GM12865 (cell line): ENCODE results near the gene PCBP3.

Source experiments
- DNase-seq: peaks from one replicate; pipeline ENCODE4 v3.0.0; 2010; ENCODE audit warnings: low read depth
- H3K4me3 ChIP-seq: 2 replicates; pipeline ENCODE4 v1.5.1; 2011; ENCODE audit warnings: mild to moderate bottlenecking, low read depth, low read length, control low read depth
- CTCF ChIP-seq: IDR thresholded peaks from 2 replicates; pipeline ENCODE4 v1.5.1; 2011; ENCODE audit warnings: low read length, control low read depth, low read depth, inconsistent platforms; ENCODE audit not compliant: insufficient read depth; ENCODE audit errors: missing control alignments

The PCBP3 gene

GRCh38 chr21:45632160-45632559, 11.4 kb upstream of the PCBP3 start:
- DNase-seq, result peak; percentile 42
- no peak for TF ChIP-seq CTCF
- H3K4me3 ChIP-seq, result no peak overlapping the region

GRCh38 chr21:45632637-45633251, 10.8 kb upstream of the PCBP3 start:
- no peak for TF ChIP-seq CTCF
- no peak overlapping the region for H3K4me3 ChIP-seq
- no peak for DNase-seq

- no peak for DNase-seq
- no peak overlapping the region for H3K4me3 ChIP-seq
- TF ChIP-seq CTCF, result no peak
These were observed 8.9 kb upstream of the PCBP3 start for GRCh38 chr21:45634511-45635183.

- H3K4me3 ChIP-seq, result no peak overlapping the region
- DNase-seq, result no peak
- TF ChIP-seq CTCF, result no peak
These were observed 8.0 kb upstream of the PCBP3 start for GRCh38 chr21:45635271-45636151.

- TF ChIP-seq CTCF, result no peak
- no peak for DNase-seq
- H3K4me3 ChIP-seq, result no peak overlapping the region
These were observed 7.1 kb upstream of the PCBP3 start for GRCh38 chr21:45636459-45636858.

GRCh38 chr21:45636951-45637646, 6.4 kb upstream of the PCBP3 start:
- TF ChIP-seq CTCF, result no peak
- H3K4me3 ChIP-seq, result no peak overlapping the region
- DNase-seq, result no peak
